Skin of body (tissue), 2 donors: ENCODE data around the gene FGF12. TPM values are rescaled to one million over a fixed set of nuclear protein-coding genes. Genes with fewer than 3 reads are reported as not detected.

Experiments used
- DNase-seq: peaks from one replicate; lab custom pipeline; 2025; lab: John Stamatoyannopoulos, UW
- total RNA-seq: library from RNA; depleted of rRNA; stranded (reverse); fragments of >200 nt; gene quantifications from one replicate; pipeline ENCODE4 v1.2.3, GENCODE V29; 2014

FGF12 gene
- total RNA-seq, 1 donor from 2014 or later: 1.4 TPM

GRCh38 chr3:192261135-192261534 lies 466.2 kb downstream of the FGF12 start:
- no peak for DNase-seq

GRCh38 chr3:192260116-192261010 lies 467.0 kb downstream of the FGF12 start:
- no peak for DNase-seq

- no peak for DNase-seq
These were observed 467.7 kb downstream of the FGF12 start for GRCh38 chr3:192259661-192260060.

- DNase-seq: no peak
These were observed 468.6 kb downstream of the FGF12 start for GRCh38 chr3:192258721-192259120.

- no peak for DNase-seq
These were observed 471.5 kb downstream of the FGF12 start for GRCh38 chr3:192255839-192256238.

GRCh38 chr3:192253138-192253887 lies 474.0 kb downstream of the FGF12 start:
- DNase-seq: peak; percentile 73

- no peak for DNase-seq
These were observed 477.8 kb downstream of the FGF12 start for GRCh38 chr3:192249516-192249915.

GRCh38 chr3:192246847-192247559 lies 480.3 kb downstream of the FGF12 start:
- peak; percentile 2 for DNase-seq

- DNase-seq: no peak
These were observed 482.8 kb downstream of the FGF12 start for GRCh38 chr3:192244591-192244990.

- DNase-seq: no peak
These were observed 487.4 kb downstream of the FGF12 start for GRCh38 chr3:192239956-192240355.

- no peak for DNase-seq
These were observed 489.2 kb downstream of the FGF12 start for GRCh38 chr3:192237992-192238608.

- no peak for DNase-seq
These were observed 497.5 kb downstream of the FGF12 start for GRCh38 chr3:192229866-192230265.

GRCh38 chr3:192224634-192225155 lies 502.6 kb downstream of the FGF12 start:
- no peak for DNase-seq

GRCh38 chr3:192223815-192224214 lies 503.5 kb downstream of the FGF12 start:
- no peak for DNase-seq

- DNase-seq: no peak
These were observed 506.4 kb downstream of the FGF12 start for GRCh38 chr3:192220915-192221314.

- DNase-seq: no peak
These were observed 507.4 kb downstream of the FGF12 start for GRCh38 chr3:192219926-192220325.

- DNase-seq: no peak
These were observed 511.3 kb downstream of the FGF12 start for GRCh38 chr3:192216067-192216466.

- no peak for DNase-seq
These were observed 514.4 kb downstream of the FGF12 start for GRCh38 chr3:192212979-192213378.

- no peak for DNase-seq
These were observed 515.0 kb downstream of the FGF12 start for GRCh38 chr3:192212335-192212734.

- no peak for DNase-seq
These were observed 519.7 kb downstream of the FGF12 start for GRCh38 chr3:192207651-192208050.

- DNase-seq: no peak
These were observed 520.1 kb downstream of the FGF12 start for GRCh38 chr3:192207239-192207638.
